Esophagus muscularis mucosa (tissue), 3 donors: ENCODE data around the gene ERF.
A peak's percentile ranks its signal among the peaks of the same experiment; 100 is the strongest.

Experiments
- CTCF ChIP-seq, 3 experiments: fragments of 200-600 bp in 2 of 3; fragments of 450-650 bp in 1 of 3; sonication (generic) in 2 of 3; IDR thresholded peaks; one replicate each; pipeline ENCODE4 v1.5.1; 2017 to 2019; ENCODE audit warnings: antibody characterized with exemption in 3 of 3, mild to moderate bottlenecking in 2 of 3, moderate library complexity in 1 of 3
- POLR2AphosphoS5 ChIP-seq, 2 donors: sonication (generic); formaldehyde crosslinking; IDR thresholded peaks; one replicate each; pipeline ENCODE4 v1.6.1; 2017; ENCODE audit warnings: antibody characterized with exemption in 2 of 2

- TF ChIP-seq CTCF (IDR thresholded peaks at IDR 0.05) = no peak
- peak; percentile 21 to 31 for TF ChIP-seq POLR2AphosphoS5 (IDR thresholded peaks at IDR 0.05)
Measured at GRCh38 chr19:42252365-42253244, 2.3 kb downstream of the ERF start.
